Activated naive CD4-positive, alpha-beta T cell treated with anti-CD3 and anti-CD28 coated beads, Interleukin-2, amount 50 U/mL, for 72 hours (primary cell): ENCODE data around the gene RREB1. TPM values are rescaled to one million over a fixed set of nuclear protein-coding genes. Genes with fewer than 3 reads are reported as not detected.

Experiments used
- ATAC-seq, 2 donors: fragments of 150-1000 bp; cut with Tn5 transposase; 2 replicates each; pipeline ENCODE4 v1.10.0; 2021; ENCODE audit warnings: mild to moderate bottlenecking in 2 of 2, moderate library complexity in 2 of 2
- DNase-seq, 2 donors: peaks; one replicate each; pipeline ENCODE4 v3.0.0; 2021 to 2022; ENCODE audit warnings: low spot score in 2 of 2
- H3K27ac Mint-ChIP-seq, 2 donors: one replicate each; pipeline ENCODE4 v1.8.0; 2022; ENCODE audit warnings: mild to moderate bottlenecking in 2 of 2, mixed read lengths in 2 of 2
- H3K36me3 Mint-ChIP-seq, 2 donors: one replicate each; pipeline ENCODE4 v1.8.0; 2022; ENCODE audit warnings: mixed read lengths in 2 of 2
- H3K9me3 Mint-ChIP-seq, 2 donors: one replicate each; pipeline ENCODE4 v1.8.0; 2022; ENCODE audit warnings: mixed read lengths in 2 of 2
- total RNA-seq, 2 donors: library from RNA; stranded (reverse); gene quantifications; one replicate each; pipeline ENCODE4 v1.2.3, GENCODE V29; 2022

RREB1 gene
- total RNA-seq, 2 donors from 2014 or later: 15.0 to 22.4 TPM

GRCh38 chr6:7161253-7161623 lies 53.5 kb downstream of the RREB1 start:
- DNase-seq: no peak
- H3K27ac Mint-ChIP-seq: no peak overlapping the region
- H3K36me3 Mint-ChIP-seq: no peaks in the 10 kb centered on the region
- H3K9me3 Mint-ChIP-seq: no peaks in the 10 kb centered on the region
- ATAC-seq: no peak

GRCh38 chr6:7161845-7162244 lies 54.1 kb downstream of the RREB1 start:
- DNase-seq: no peak
- Mint-ChIP-seq H3K27ac (no peak overlapping the region), H3K9me3 (no peaks in the 10 kb centered on the region)

GRCh38 chr6:7163661-7164071 lies 55.9 kb downstream of the RREB1 start:
- peak overlapping the region in 1 of 2 donors; percentile 9 for H3K27ac Mint-ChIP-seq
- no peak for ATAC-seq
- H3K9me3 Mint-ChIP-seq: no peaks in the 10 kb centered on the region
- H3K36me3 Mint-ChIP-seq: no peaks in the 10 kb centered on the region
- DNase-seq: no peak

More at GRCh38 chr6:7161845-7162244, 54.1 kb downstream of the RREB1 start:
- ATAC-seq: no peak
- H3K36me3 Mint-ChIP-seq: no peaks in the 10 kb centered on the region

DNA sequence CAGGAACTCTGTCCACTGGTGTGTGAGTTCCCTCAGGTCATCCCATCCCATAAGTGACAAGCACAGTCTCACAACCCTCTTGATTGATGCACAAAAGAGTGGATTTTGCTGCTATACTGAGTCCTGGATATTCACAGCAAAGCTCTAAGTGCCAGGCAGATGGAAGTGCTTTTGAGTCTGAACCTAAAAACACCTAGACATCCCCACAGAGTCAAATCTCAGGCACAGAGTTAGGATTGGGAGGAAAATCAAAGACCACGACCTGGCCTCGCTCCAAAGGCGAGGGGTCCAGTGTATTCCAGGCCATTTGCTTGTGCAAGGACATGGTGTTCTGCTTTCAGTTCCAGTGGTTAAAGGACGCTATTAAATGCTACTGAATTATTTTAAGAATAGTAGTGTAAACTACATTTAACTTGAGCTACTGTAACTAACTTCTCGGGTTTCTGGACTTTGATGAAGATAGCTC lies 56.8 kb downstream of the RREB1 start:
- Mint-ChIP-seq H3K9me3 (no peaks in the 10 kb centered on the region), H3K27ac (peak overlapping the region in 1 of 2 donors; percentile 40), H3K36me3 (no peaks in the 10 kb centered on the region)
- DNase-seq (no peak), ATAC-seq (no peak)

DNA sequence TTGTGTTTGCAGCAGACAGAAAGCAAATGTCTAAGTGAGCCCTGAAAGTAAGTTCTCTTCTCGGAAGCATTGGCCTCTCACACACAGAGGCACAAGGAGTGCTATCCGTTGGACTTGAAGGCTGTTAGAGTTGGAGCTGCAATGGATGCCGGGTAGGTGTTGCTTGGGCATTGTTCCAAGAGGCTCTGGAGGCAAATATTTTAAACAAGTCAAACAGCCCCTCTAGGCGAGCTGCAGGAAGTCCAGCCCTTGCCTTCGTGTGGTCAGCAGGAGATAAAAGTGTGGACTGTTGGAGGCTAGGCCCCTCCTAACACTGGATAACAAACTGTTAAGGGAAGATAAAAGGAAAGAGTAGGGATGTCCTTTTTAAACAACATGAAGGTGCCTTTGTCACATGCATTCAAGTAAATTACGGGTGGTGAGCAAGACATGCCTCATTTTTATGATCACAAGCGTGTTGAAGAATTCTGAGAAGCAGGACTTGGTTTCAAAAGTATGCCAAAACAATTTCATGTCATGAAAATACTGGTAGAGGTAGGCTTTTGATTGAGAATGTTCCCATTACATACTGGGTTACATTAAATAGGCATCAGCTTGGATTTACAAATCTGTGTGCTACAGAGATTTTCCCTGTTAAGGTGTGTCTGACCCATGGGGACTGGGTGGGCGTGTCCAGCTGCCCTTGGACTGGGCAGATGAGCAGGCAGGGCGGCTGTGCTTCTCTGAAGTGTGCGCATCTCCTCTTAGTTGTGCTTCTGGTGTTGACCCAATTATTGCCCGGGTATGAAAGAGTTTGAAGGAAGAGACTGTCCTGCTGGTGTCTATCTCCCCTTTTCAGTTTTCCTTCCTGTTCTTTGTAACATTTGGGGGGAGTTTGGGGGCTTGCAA lies 57.5 kb downstream of the RREB1 start:
- Mint-ChIP-seq H3K36me3 (no peaks in the 10 kb centered on the region), H3K27ac (peak overlapping the region in 1 of 2 donors; percentile 40)
- ATAC-seq: no peak

DNA sequence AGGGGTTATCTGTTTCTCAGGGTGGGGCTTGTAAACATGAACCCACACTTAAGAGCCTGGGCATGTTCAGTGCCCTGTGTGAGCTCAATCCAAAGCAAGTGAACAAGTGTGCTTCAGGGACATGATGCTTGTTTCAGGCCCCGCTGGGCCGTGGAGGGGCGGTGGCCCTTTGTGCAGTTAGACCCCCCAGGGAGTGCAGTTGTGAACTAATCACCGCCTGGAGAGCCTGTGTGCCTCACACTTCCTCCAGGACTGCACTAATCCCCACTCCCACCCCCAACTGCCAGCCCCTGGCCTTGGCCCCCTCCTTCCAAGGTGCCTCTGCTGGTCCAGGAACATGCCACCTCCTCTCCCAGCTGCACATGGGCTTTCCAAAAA lies 58.1 kb downstream of the RREB1 start:
- ATAC-seq: no peak
- H3K9me3 Mint-ChIP-seq: no peaks in the 10 kb centered on the region
- H3K27ac Mint-ChIP-seq: no peak overlapping the region

More for the DNA sequence above, 57.5 kb downstream of the RREB1 start:
- no peak for DNase-seq
- H3K9me3 Mint-ChIP-seq: no peaks in the 10 kb centered on the region

GRCh38 chr6:7166410-7167293 lies 58.9 kb downstream of the RREB1 start:
- H3K9me3 Mint-ChIP-seq: no peaks in the 10 kb centered on the region
- no peak for DNase-seq
- no peaks in the 10 kb centered on the region for H3K36me3 Mint-ChIP-seq
- no peak for ATAC-seq
- H3K27ac Mint-ChIP-seq: no peak overlapping the region

More for the DNA sequence above, 58.1 kb downstream of the RREB1 start:
- no peaks in the 10 kb centered on the region for H3K36me3 Mint-ChIP-seq
- DNase-seq: no peak

GRCh38 chr6:7169296-7169721 lies 61.5 kb downstream of the RREB1 start:
- Mint-ChIP-seq H3K36me3 (no peaks in the 10 kb centered on the region), H3K9me3 (no peaks in the 10 kb centered on the region), H3K27ac (no peak overlapping the region)
- ATAC-seq (no peak), DNase-seq (no peak)

GRCh38 chr6:7170117-7170732 lies 62.5 kb downstream of the RREB1 start:
- Mint-ChIP-seq H3K27ac (no peak overlapping the region), H3K9me3 (no peaks in the 10 kb centered on the region), H3K36me3 (no peaks in the 10 kb centered on the region)
- DNase-seq (no peak), ATAC-seq (no peak)

DNA sequence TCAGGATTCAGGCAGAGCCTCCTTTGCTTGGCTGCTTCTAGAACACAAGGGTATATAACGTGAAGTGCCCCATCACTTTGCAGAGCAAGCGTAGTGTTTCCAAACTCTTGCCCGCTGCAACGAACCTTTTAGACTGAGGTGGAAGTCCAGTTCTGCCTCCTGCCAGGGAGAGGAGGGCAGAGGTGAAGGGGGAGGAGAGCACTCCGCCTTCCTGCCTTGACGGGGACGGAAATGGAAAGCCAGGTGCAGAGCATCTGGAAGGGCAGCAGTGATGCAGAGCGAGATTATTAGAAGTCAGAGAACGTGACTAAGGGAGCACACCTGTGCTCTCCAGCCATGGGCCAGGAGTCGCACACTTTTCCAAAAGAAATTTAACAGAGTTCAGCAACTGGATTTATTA lies 63.4 kb downstream of the RREB1 start:
- ATAC-seq: no peak
- Mint-ChIP-seq H3K9me3 (no peaks in the 10 kb centered on the region), H3K36me3 (no peaks in the 10 kb centered on the region), H3K27ac (peak overlapping the region; percentile 2 to 17)
- no peak for DNase-seq

GRCh38 chr6:7171733-7172132 lies 64.0 kb downstream of the RREB1 start:
- H3K27ac Mint-ChIP-seq: peak overlapping the region in 1 of 2 donors; percentile 17

DNA sequence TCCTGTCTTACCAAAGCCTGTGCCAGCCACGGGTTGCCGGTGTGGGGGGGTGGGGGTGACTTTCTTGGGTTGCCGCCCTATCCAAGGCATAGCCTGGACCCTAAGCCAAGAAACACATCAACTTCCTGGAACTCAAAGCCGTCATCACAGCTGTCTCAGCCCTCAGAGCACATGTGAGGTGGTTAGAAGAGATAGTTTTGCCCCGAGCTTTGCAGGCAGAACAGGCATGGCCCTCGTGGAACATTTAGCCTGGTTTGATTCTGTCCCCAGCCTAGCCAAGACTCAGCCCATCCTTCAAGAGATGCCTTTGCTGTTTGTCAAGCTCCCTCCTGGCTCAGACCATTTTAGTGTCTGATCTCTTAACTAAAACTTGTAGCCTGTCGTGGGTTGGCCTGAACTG lies 64.9 kb downstream of the RREB1 start:
- DNase-seq: no peak

More at GRCh38 chr6:7171733-7172132, 64.0 kb downstream of the RREB1 start:
- Mint-ChIP-seq H3K9me3 (no peaks in the 10 kb centered on the region), H3K36me3 (no peaks in the 10 kb centered on the region)
- no peak for DNase-seq
- no peak for ATAC-seq

DNA sequence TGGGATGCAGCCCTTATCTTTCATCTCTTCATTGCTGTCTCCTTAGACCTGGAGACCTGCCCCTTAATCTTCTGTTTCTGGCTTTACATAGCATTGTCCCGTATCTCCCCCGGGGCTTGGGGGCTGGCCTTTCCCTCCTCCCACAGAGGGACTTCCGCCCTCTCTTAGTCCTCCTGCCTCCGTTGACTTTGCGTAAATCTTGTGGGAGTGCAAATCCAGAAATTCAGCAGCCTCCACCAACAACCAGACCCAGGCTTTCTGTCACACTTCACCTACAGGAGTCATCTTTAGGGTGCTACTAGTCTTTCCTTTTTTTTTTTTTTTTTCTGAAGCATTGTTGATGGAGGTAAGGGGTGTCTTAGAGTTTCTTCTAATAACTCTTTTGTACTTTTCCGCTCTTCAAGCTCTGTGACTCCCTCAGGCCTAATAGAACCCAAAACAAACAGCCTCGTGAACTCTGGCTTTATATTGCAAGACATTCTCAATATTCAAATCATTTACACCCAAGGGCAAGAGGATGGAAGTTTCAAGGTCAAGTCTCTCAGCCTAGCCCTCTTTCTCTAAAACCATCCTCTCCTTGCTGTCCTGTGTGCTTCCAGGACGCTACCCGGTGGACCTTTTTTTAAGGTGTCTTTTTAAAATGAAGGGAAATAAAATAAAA lies 66.2 kb downstream of the RREB1 start:
- Mint-ChIP-seq H3K36me3 (no peaks in the 10 kb centered on the region), H3K27ac (peak overlapping the region in 1 of 2 donors; percentile 89)
- ATAC-seq: no peak

More for the DNA sequence above, 64.9 kb downstream of the RREB1 start:
- Mint-ChIP-seq H3K9me3 (no peaks in the 10 kb centered on the region), H3K36me3 (no peaks in the 10 kb centered on the region), H3K27ac (no peak overlapping the region)
- no peak for ATAC-seq

GRCh38 chr6:7175462-7175861 lies 67.7 kb downstream of the RREB1 start:
- Mint-ChIP-seq H3K27ac (no peak overlapping the region), H3K9me3 (no peaks in the 10 kb centered on the region), H3K36me3 (peaks cover under 1% of the 10 kb centered on the region in 2 donors)
- no peak for ATAC-seq
- DNase-seq: no peak

More for the DNA sequence above, 66.2 kb downstream of the RREB1 start:
- no peaks in the 10 kb centered on the region for H3K9me3 Mint-ChIP-seq
- no peak for DNase-seq

GRCh38 chr6:7176208-7176607 lies 68.4 kb downstream of the RREB1 start:
- H3K27ac Mint-ChIP-seq: peak overlapping the region in 1 of 2 donors; percentile 74
- no peak for ATAC-seq

GRCh38 chr6:7178280-7178679 lies 70.5 kb downstream of the RREB1 start:
- H3K36me3 Mint-ChIP-seq: peaks cover 14 to 20% of the 10 kb centered on the region in 2 donors
- ATAC-seq (no peak), DNase-seq (no peak)
- no peaks in the 10 kb centered on the region for H3K9me3 Mint-ChIP-seq
- H3K27ac Mint-ChIP-seq: no peak overlapping the region

More at GRCh38 chr6:7176208-7176607, 68.4 kb downstream of the RREB1 start:
- DNase-seq: no peak
- Mint-ChIP-seq H3K36me3 (peaks cover 6 to 8% of the 10 kb centered on the region in 2 donors), H3K9me3 (no peaks in the 10 kb centered on the region)
